Common myeloid progenitor, CD34-positive (primary cell): ENCODE data around the gene RXRG.
A peak's percentile ranks its signal among the peaks of the same experiment; 100 is the strongest.

ENCODE experiments used
- CTCF ChIA-PET: fragments of 350-600 bp; sonication (Branson Sonifier 250); formaldehyde crosslinking; loops from one replicate; lab custom pipeline; 2021; ENCODE audit warnings: antibody characterized with exemption; lab: Charles Lee
- POLR2A ChIA-PET: fragments of 350-600 bp; sonication (Branson Sonifier 250); formaldehyde crosslinking; loops from one replicate; lab custom pipeline; 2021; ENCODE audit warnings: antibody characterized with exemption; lab: Charles Lee
- DNase-seq, 3 donors: peaks; one replicate each; pipeline versions ENCODE4 v3.0.0 to v3.0.0-alpha.2; 2013
- H3K27ac ChIP-seq, 2 experiments: 1 replicate in 1 of 2; 2 replicates in 1 of 2; pipeline ENCODE4 v1.7.0; 2013; ENCODE audit warnings: inconsistent platforms in 2 of 2, low read length in 2 of 2, mild to moderate bottlenecking in 2 of 2, low read depth in 1 of 2, moderate library complexity in 1 of 2; ENCODE audit not compliant: severe bottlenecking in 2 of 2, insufficient read depth in 1 of 2, poor library complexity in 1 of 2
- H3K27me3 ChIP-seq, 5 experiments: replicated peaks in 2 of 5; 1 replicate in 3 of 5; 2 replicates in 2 of 5; pipeline versions ENCODE4 v1.6.1 to v1.7.0; 2013; ENCODE audit warnings: low read length in 4 of 5, mild to moderate bottlenecking in 2 of 5, moderate library complexity in 2 of 5, inconsistent platforms in 1 of 5; ENCODE audit not compliant: insufficient read depth in 5 of 5, control insufficient read depth in 4 of 5
- H3K36me3 ChIP-seq, 4 experiments: 1 replicate in 2 of 4; 2 replicates in 2 of 4; pipeline versions ENCODE4 v1.6.1 to v1.7.0; 2013; ENCODE audit warnings: low read length in 3 of 4, control low read depth in 1 of 4, mild to moderate bottlenecking in 1 of 4; ENCODE audit not compliant: control insufficient read depth in 4 of 4, insufficient read depth in 4 of 4
- H3K4me1 ChIP-seq, 4 experiments: 1 replicate in 3 of 4; 2 replicates in 1 of 4; pipeline versions ENCODE4 v1.6.1 to v1.7.1; 2013; ENCODE audit warnings: low read length in 3 of 4, mild to moderate bottlenecking in 3 of 4, control low read depth in 1 of 4, inconsistent platforms in 1 of 4, moderate library complexity in 1 of 4; ENCODE audit not compliant: control insufficient read depth in 4 of 4, insufficient read depth in 4 of 4; ENCODE audit errors: control extremely low read depth in 1 of 4
- H3K4me3 ChIP-seq, 7 experiments: 1 replicate in 4 of 7; 2 replicates in 3 of 7; pipeline versions ENCODE4 v1.5.1 to v1.7.0; 2013; ENCODE audit warnings: mild to moderate bottlenecking in 7 of 7, low read length in 6 of 7, moderate library complexity in 6 of 7, inconsistent platforms in 2 of 7, low read depth in 2 of 7, control low read depth in 1 of 7; ENCODE audit not compliant: insufficient read depth in 4 of 7, control insufficient read depth in 1 of 7; ENCODE audit errors: extremely low read depth in 1 of 7
- H3K9me3 ChIP-seq, 5 experiments: 1 replicate in 4 of 5; 2 replicates in 1 of 5; pipeline versions ENCODE4 v1.6.1 to v1.7.1; 2013; ENCODE audit warnings: low read length in 4 of 5, mild to moderate bottlenecking in 2 of 5, inconsistent platforms in 1 of 5, low read depth in 1 of 5, moderate library complexity in 1 of 5; ENCODE audit not compliant: control insufficient read depth in 4 of 5, insufficient read depth in 2 of 5; ENCODE audit errors: control extremely low read depth in 1 of 5
- WGBS: methylation state at CpG from one replicate; pipeline ENCODE4 v1.1.5; 2013; ENCODE audit not compliant: insufficient coverage; 5-methylcytosine and 5-hydroxymethylcytosine counted together

RXRG gene

GRCh38 chr1:165403835-165404482 lies 41.0 kb downstream of the RXRG start:
- POLR2A ChIA-PET, result no interaction called here
- Histone ChIP-seq H3K9me3 (no peaks in the 10 kb centered on the region), H3K27ac (no peak overlapping the region), H3K4me3 (peak overlapping the region in 1 of 7 experiments; percentile 24), H3K27me3 (peaks cover 0 to 89% (median 30%) of the 10 kb centered on the region in 5 experiments), H3K4me1 (peaks cover 0 to 4% (median 1%) of the 10 kb centered on the region in 4 experiments), H3K36me3 (no peaks in the 10 kb centered on the region)
- CTCF ChIA-PET, result interaction anchor here (0.8 to 3.6 kb wide), 12 partner anchors 9 to 196 kb away, joined by 3 to 40 read pairs (median 5); no protein-coding TSS in a partner anchor
- WGBS, result 0% methylated on average over 1 of the region's 3 CpGs
- peak; percentile 25 to 46 (median 44) for DNase-seq

GRCh38 chr1:165402517-165403111 lies 42.3 kb downstream of the RXRG start:
- CTCF ChIA-PET, result interaction anchor here (0.8 to 3.6 kb wide), 7 partner anchors 9 to 197 kb away, joined by 4 to 40 read pairs (median 5); no protein-coding TSS in a partner anchor
- WGBS, result 88% methylated on average over 4 of the region's 4 CpGs
- H3K9me3 ChIP-seq, result no peaks in the 10 kb centered on the region

GRCh38 chr1:165397944-165398343 lies 47.0 kb downstream of the RXRG start:
- peak; percentile 55 to 86 (median 83) for DNase-seq
- Histone ChIP-seq H3K4me3 (no peak overlapping the region), H3K36me3 (no peaks in the 10 kb centered on the region), H3K9me3 (no peaks in the 10 kb centered on the region), H3K27ac (no peak overlapping the region), H3K27me3 (peaks cover 3 to 89% (median 54%) of the 10 kb centered on the region in 5 experiments), H3K4me1 (peaks cover 0 to 16% (median 10%) of the 10 kb centered on the region in 4 experiments)
- ChIA-PET POLR2A (no interaction called here), CTCF (interaction anchor here (2.0 to 9.0 kb wide), 3 partner anchors 22 to 197 kb away, joined by 5 to 100 read pairs (median 18); no protein-coding TSS in a partner anchor)
- 19% methylated on average over 3 of the region's 4 CpGs for WGBS

More at GRCh38 chr1:165402517-165403111, 42.3 kb downstream of the RXRG start:
- Histone ChIP-seq H3K4me1 (peaks cover 0 to 10% (median 3%) of the 10 kb centered on the region in 4 experiments), H3K27me3 (peaks cover 0 to 89% (median 36%) of the 10 kb centered on the region in 5 experiments), H3K27ac (no peak overlapping the region), H3K4me3 (no peak overlapping the region), H3K36me3 (no peaks in the 10 kb centered on the region)
- POLR2A ChIA-PET, result no interaction called here
- no peak for DNase-seq

- Histone ChIP-seq H3K4me1 (peaks cover 0 to 20% (median 10%) of the 10 kb centered on the region in 4 experiments), H3K36me3 (no peaks in the 10 kb centered on the region), H3K27ac (no peak overlapping the region), H3K27me3 (peaks cover 11 to 88% (median 50%) of the 10 kb centered on the region in 5 experiments), H3K4me3 (no peak overlapping the region), H3K9me3 (no peaks in the 10 kb centered on the region)
- WGBS, result 100% methylated on average over 4 of the region's 4 CpGs
- CTCF ChIA-PET, result interaction anchor here (1.1 to 9.0 kb wide), 5 partner anchors 9 to 199 kb away, joined by 3 to 100 read pairs (median 40); no protein-coding TSS in a partner anchor
- DNase-seq, result no peak
- POLR2A ChIA-PET, result no interaction called here
Measured at GRCh38 chr1:165395901-165396300, 49.0 kb downstream of the RXRG start.

GRCh38 chr1:165395478-165395877 lies 49.4 kb downstream of the RXRG start:
- DNase-seq, result no peak
- H3K4me1 ChIP-seq, result peaks cover 0 to 20% (median 10%) of the 10 kb centered on the region in 4 experiments
- peaks cover 0 to under 1% (median 0%) of the 10 kb centered on the region in 5 experiments for H3K9me3 ChIP-seq
- no peak overlapping the region for H3K4me3 ChIP-seq
- ChIA-PET POLR2A (no interaction called here), CTCF (interaction anchor here (1.0 to 9.0 kb wide), 6 partner anchors 9 to 199 kb away, joined by 3 to 100 read pairs (median 28); no protein-coding TSS in a partner anchor)
- H3K36me3 ChIP-seq, result no peaks in the 10 kb centered on the region
- no peak overlapping the region for H3K27ac ChIP-seq
- H3K27me3 ChIP-seq, result peaks cover 11 to 89% (median 49%) of the 10 kb centered on the region in 5 experiments

GRCh38 chr1:165392634-165393571 lies 52.0 kb downstream of the RXRG start:
- peaks cover 14 to 90% (median 57%) of the 10 kb centered on the region in 5 experiments for H3K27me3 ChIP-seq
- POLR2A ChIA-PET, result interaction anchor here (0.7 kb wide), 1 partner anchor 539 kb away, joined by 3 read pairs; no protein-coding TSS in a partner anchor
- DNase-seq, result peak; percentile 96 to 98 (median 97)
- CTCF ChIA-PET, result interaction anchor here (0.9 to 9.0 kb wide), 22 partner anchors 9 to 834 kb away, joined by 3 to 100 read pairs (median 5); partner anchors contain the start of gene PBX1
- no peaks in the 10 kb centered on the region for H3K36me3 ChIP-seq
- no peak overlapping the region for H3K27ac ChIP-seq
- WGBS, result 20% methylated on average over 15 of the region's 19 CpGs
- H3K4me3 ChIP-seq, result peak overlapping the region in 2 of 7 experiments; percentile 49 to 56
- peaks cover 0 to 16% (median 9%) of the 10 kb centered on the region in 4 experiments for H3K4me1 ChIP-seq
- H3K9me3 ChIP-seq, result peaks cover 0 to 2% (median 0%) of the 10 kb centered on the region in 5 experiments
